ENCODE data around the gene ASNS. TPM values are rescaled to one million over a fixed set of nuclear protein-coding genes. Genes with fewer than 3 reads are reported as not detected.
A peak's percentile ranks its signal among the peaks of the same experiment; 100 is the strongest.

ASNS gene
- polyA plus RNA-seq, 1 of the 3 experiments (the other 2 are of a cell fraction): 11.8 TPM

DNA sequence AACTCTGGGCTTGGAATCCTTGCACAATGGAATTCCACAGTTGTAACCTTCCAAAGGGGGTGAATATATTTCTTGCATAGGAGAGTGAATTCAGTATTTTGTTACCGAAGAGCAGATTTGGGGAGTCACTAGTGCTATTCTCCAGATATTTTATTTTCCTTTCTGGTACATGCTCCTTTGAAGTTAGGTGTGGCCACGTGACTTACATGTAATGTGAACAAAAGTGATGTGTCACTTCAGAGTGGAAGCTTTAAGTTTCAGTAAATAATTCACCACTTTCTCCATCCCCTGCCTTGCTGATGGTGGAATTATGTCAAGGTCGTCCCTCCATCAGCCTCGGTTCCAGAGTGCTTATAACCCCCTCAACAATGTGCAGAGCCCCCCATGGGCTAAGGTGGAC, 25.3 kb downstream of the ASNS start:
- Histone ChIP-seq H3K36me3 (replicated peaks in 1 of 2; ENCODE audit: control insufficient read depth in 1 of 2, insufficient read depth in 2 of 2, low read length in 1 of 2) (peaks cover 5 to 6% of the 10 kb centered on the region in 2 experiments), H3K79me2 (ENCODE audit: insufficient read depth) (no peaks in the 10 kb centered on the region), H3K9me2 (no peaks in the 10 kb centered on the region), H3K27me3 (ENCODE audit: insufficient read depth) (peaks cover under 1% of the 10 kb centered on the region; the same call in 1 of the 2 replicates), H3F3A (replicated peaks; ENCODE audit: insufficient read depth) (no peaks in the 10 kb centered on the region), H2AFZ (ENCODE audit: low read depth) (no peak overlapping the region), H4K20me1 (ENCODE audit: insufficient read depth) (no peaks in the 10 kb centered on the region), H3K9ac (no peak overlapping the region), H3K9me3 (no peaks in the 10 kb centered on the region), H3K4me2 (no peak overlapping the region), H3K4me3 (ENCODE audit: low read depth in 2 of 2, low read length in 1 of 2) (no peak overlapping the region), H3K27ac (ENCODE audit: low read depth in 2 of 2, low read length in 1 of 2) (no peak overlapping the region), H3K4me1 (ENCODE audit: control insufficient read depth in 1 of 2, insufficient read depth in 2 of 2, low read depth in 1 of 2, low read length in 1 of 2) (no peaks in the 10 kb centered on the region)
- no peak for DNase-seq
- 11% methylated on average over 4 of the region's 4 CpGs for WGBS (ENCODE audit: low lambda C conversion rate)
- ChIA-PET POLR2A (no interaction called here), CTCF (interaction anchor here (0.9 to 3.2 kb wide), 7 partner anchors 10 to 773 kb away, joined by 3 to 31 read pairs (median 4); partner anchors contain the start of gene SDHAF3)
- TF ChIP-seq, protein P1, sequence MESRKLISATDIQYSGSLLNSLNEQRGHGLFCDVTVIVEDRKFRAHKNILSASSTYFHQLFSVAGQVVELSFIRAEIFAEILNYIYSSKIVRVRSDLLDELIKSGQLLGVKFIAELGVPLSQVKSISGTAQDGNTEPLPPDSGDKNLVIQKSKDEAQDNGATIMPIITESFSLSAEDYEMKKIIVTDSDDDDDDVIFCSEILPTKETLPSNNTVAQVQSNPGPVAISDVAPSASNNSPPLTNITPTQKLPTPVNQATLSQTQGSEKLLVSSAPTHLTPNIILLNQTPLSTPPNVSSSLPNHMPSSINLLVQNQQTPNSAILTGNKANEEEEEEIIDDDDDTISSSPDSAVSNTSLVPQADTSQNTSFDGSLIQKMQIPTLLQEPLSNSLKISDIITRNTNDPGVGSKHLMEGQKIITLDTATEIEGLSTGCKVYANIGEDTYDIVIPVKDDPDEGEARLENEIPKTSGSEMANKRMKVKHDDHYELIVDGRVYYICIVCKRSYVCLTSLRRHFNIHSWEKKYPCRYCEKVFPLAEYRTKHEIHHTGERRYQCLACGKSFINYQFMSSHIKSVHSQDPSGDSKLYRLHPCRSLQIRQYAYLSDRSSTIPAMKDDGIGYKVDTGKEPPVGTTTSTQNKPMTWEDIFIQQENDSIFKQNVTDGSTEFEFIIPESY (IDR thresholded peaks at IDR 0.05; ENCODE audit: borderline replicate concordance, low read depth): no peak
- TF ChIP-seq, protein P2, sequence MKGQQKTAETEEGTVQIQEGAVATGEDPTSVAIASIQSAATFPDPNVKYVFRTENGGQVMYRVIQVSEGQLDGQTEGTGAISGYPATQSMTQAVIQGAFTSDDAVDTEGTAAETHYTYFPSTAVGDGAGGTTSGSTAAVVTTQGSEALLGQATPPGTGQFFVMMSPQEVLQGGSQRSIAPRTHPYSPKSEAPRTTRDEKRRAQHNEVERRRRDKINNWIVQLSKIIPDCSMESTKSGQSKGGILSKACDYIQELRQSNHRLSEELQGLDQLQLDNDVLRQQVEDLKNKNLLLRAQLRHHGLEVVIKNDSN (IDR thresholded peaks at IDR 0.05; ENCODE audit: borderline replicate concordance, low read depth): peak; percentile 57; the same call in 1 of the 2 replicates
- TF ChIP-seq FOXJ3 (CRISPR knock-in tag; IDR thresholded peaks at IDR 0.05): no peak

DNA sequence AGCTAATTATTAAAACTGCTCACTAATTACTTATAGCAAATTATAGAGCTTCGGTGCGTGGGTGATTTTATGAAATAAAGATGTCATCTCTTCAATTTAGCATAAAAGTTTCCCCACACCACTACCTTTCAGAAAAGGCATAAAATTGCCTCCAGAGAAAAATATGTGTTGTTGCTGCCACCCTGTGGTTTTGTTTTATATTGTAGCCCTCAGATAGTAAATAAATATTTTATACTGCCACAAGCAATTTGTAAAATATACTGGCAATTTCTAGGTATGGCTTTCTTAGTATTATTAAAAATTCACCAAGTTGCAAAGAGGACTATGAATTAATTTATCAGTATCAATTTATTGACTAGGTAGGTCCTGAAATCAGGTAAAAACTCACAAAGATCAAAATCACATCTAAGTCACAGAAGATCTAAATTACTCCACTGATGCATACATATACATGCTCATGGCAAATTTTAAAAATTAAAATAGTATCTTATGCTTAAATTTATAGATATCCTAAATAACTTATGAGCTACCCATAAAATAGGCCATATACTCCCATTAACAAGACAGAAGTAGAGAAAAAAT, 26.5 kb downstream of the ASNS start:
- peak; percentile 52 for DNase-seq
- no peak overlapping the region for H3K4me2 ChIP-seq
- H2AFZ ChIP-seq (ENCODE audit: low read depth): no peak overlapping the region
- no peaks in the 10 kb centered on the region for H3F3A ChIP-seq (replicated peaks; ENCODE audit: insufficient read depth)
- no peak overlapping the region for H3K9ac ChIP-seq
- no peaks in the 10 kb centered on the region for H3K36me3 ChIP-seq (replicated peaks in 1 of 2; ENCODE audit: control insufficient read depth in 1 of 2, insufficient read depth in 2 of 2, low read length in 1 of 2)
- no peak overlapping the region for H3K27ac ChIP-seq (ENCODE audit: low read depth in 2 of 2, low read length in 1 of 2)
- CTCF ChIA-PET: interaction anchor here (0.7 to 3.6 kb wide), 29 partner anchors 9 to 1929 kb away, joined by 3 to 38 read pairs (median 4); no protein-coding TSS in a partner anchor
- H3K9me2 ChIP-seq: no peaks in the 10 kb centered on the region
- no peaks in the 10 kb centered on the region for H3K4me1 ChIP-seq (ENCODE audit: control insufficient read depth in 1 of 2, insufficient read depth in 2 of 2, low read depth in 1 of 2, low read length in 1 of 2)
- WGBS (ENCODE audit: low lambda C conversion rate): 2% methylated on average over 2 of the region's 2 CpGs
- H4K20me1 ChIP-seq (ENCODE audit: insufficient read depth): no peaks in the 10 kb centered on the region
- no peak overlapping the region for H3K4me3 ChIP-seq (ENCODE audit: low read depth in 2 of 2, low read length in 1 of 2)
- TF ChIP-seq FOXJ3 (CRISPR knock-in tag; IDR thresholded peaks at IDR 0.05) (no peak), POLR2AphosphoS5 (IDR thresholded peaks at IDR 0.05; ENCODE audit: low read depth, low read length) (no peak), TEAD4 (IDR thresholded peaks at IDR 0.05; ENCODE audit: borderline replicate concordance, insufficient read depth) (no peak), NFIC (IDR thresholded peaks at IDR 0.05; ENCODE audit: borderline replicate concordance) (no peak), TCF12 (IDR thresholded peaks at IDR 0.05) (no peak), RFX5 (IDR thresholded peaks at IDR 0.05; ENCODE audit: low read length) (no peak), GATA2 (CRISPR knock-in tag; IDR thresholded peaks at IDR 0.05) (no peak), ELF1 (IDR thresholded peaks at IDR 0.05) (no peak), EP300 (IDR thresholded peaks at IDR 0.05; ENCODE audit: borderline replicate concordance in 1 of 2, low read depth in 1 of 2, low read length in 1 of 2) (no peak), SMC3 (IDR thresholded peaks at IDR 0.05; ENCODE audit: low read depth, low read length) (peak; percentile 51), RCOR1 (IDR thresholded peaks at IDR 0.05; ENCODE audit: low read length) (no peak), RAD21 (IDR thresholded peaks at IDR 0.05; ENCODE audit: low read length) (peak; percentile 72), CHD2 (IDR thresholded peaks at IDR 0.05; ENCODE audit: low read length, partially characterized antibody) (no peak), YY1 (IDR thresholded peaks at IDR 0.05; ENCODE audit: low read depth) (no peak)
- TF ChIP-seq, protein P3, sequence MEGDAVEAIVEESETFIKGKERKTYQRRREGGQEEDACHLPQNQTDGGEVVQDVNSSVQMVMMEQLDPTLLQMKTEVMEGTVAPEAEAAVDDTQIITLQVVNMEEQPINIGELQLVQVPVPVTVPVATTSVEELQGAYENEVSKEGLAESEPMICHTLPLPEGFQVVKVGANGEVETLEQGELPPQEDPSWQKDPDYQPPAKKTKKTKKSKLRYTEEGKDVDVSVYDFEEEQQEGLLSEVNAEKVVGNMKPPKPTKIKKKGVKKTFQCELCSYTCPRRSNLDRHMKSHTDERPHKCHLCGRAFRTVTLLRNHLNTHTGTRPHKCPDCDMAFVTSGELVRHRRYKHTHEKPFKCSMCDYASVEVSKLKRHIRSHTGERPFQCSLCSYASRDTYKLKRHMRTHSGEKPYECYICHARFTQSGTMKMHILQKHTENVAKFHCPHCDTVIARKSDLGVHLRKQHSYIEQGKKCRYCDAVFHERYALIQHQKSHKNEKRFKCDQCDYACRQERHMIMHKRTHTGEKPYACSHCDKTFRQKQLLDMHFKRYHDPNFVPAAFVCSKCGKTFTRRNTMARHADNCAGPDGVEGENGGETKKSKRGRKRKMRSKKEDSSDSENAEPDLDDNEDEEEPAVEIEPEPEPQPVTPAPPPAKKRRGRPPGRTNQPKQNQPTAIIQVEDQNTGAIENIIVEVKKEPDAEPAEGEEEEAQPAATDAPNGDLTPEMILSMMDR (IDR thresholded peaks at IDR 0.05): peak; percentile 75
- no peaks in the 10 kb centered on the region for H3K9me3 ChIP-seq
- no peaks in the 10 kb centered on the region for H3K79me2 ChIP-seq (ENCODE audit: insufficient read depth)
- peaks cover 13% of the 10 kb centered on the region for H3K27me3 ChIP-seq (ENCODE audit: insufficient read depth)
- POLR2A ChIA-PET: no interaction called here

All from SK-N-SH (cell line).